SK-MEL-5 (cell line): ENCODE measurements around the gene HIGD2A. TPM values are rescaled to one million over a fixed set of nuclear protein-coding genes. Genes with fewer than 3 reads are reported as not detected.

Source experiments
- DNase-seq: peaks from one replicate; pipeline ENCODE4 v3.0.0-alpha.2; 2016; ENCODE audit warnings: low read depth, low spot score
- in situ Hi-C: cut with HindIII; loops from 2 replicates; pipeline ENCODE4 v1.10.0; 2016; ENCODE audit warnings: low sequenced_read_pairs, high pct_unique_total_duplicates, low pct_unique_long_range_greater_than_20kb
- polyA plus RNA-seq, 2 experiments: library from polyadenylated mRNA; depleted of rRNA; stranded (reverse); fragments of >200 nt; gene quantifications; 2 replicates each; pipeline ENCODE4 v1.2.3, GENCODE V29; 2015
- total RNA-seq: library from RNA; depleted of rRNA; stranded (reverse); fragments of >200 nt; shearing (Covaris generic); gene quantifications from 2 replicates; pipeline ENCODE4 v1.2.3, GENCODE V29; 2014; rRNA removed

Gene HIGD2A, protein sequence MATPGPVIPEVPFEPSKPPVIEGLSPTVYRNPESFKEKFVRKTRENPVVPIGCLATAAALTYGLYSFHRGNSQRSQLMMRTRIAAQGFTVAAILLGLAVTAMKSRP
- total RNA-seq: 210 and 216 TPM in 2 replicates
- polyA plus RNA-seq (2015; cell fraction: cytosol; rRNA removed): 227 and 259 TPM in 2 replicates
- polyA plus RNA-seq (2015; cell fraction: nucleus; rRNA removed): 28.6 and 35.7 TPM in 2 replicates

DNA sequence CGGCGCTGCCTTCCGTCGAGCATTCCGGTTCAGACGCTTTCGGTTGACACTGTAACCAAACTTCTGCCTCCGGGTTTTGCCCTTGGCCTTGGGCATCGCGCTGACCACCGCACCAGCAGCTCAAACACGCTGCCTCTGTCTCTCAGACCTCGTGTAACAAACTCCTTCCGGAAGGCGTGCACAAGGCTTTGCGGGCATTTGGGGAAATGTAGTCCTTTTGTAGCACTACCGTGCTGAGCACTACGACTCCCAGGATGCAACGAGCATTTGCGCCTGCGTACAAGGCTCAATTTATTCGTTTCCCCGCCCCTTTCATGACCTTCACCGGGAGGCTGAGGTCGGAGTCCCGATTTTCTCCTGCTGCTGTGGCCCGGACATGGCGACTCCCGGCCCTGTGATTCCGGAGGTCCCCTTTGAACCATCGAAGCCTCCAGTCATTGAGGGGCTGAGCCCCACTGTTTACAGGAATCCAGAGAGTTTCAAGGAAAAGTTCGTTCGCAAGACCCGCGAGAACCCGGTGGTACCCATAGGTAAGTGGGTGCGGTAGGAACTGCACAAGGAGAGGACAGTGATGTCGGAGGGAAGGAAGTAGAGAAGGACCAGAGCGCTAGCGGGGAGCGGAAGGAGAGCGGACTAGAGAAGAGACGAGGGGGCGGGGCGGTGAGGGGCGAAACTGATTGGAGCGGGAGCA is at the start of gene HIGD2A, which contains the start of gene NOP16:
Gene HIGD2A, plus strand, starts transcription at position 308 of the 691 bp plus-strand sequence. Its CDS starts 69 bp downstream, at position 377.
Gene NOP16, minus strand, starts transcription at position 155 of the 691 bp plus-strand sequence. Its CDS starts 59 bp downstream, at position 96.
- peak; percentile 98 for DNase-seq
- in situ Hi-C loops: no loop called here

DNA sequence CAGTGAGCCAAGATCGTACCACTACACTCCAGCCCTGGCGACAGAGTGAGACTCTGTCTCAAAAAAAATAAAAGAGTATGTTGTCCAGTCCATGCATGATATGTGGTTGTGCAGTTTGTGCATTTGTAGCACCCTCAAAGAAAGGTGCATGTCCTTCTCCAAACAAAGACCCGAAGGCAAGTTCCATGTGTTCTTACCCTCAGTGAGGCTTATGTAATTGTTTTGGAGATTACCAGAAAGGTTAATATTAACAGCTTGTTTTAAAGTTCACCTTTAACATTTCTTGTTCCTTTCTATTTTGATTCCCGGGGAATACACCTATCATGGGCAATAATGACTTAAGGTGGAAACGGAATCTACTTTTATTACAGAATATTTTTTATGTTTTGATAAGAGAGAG is 49.2 kb upstream of the HIGD2A start:
- in situ Hi-C loops: no loop called here
- DNase-seq: no peak

DNA sequence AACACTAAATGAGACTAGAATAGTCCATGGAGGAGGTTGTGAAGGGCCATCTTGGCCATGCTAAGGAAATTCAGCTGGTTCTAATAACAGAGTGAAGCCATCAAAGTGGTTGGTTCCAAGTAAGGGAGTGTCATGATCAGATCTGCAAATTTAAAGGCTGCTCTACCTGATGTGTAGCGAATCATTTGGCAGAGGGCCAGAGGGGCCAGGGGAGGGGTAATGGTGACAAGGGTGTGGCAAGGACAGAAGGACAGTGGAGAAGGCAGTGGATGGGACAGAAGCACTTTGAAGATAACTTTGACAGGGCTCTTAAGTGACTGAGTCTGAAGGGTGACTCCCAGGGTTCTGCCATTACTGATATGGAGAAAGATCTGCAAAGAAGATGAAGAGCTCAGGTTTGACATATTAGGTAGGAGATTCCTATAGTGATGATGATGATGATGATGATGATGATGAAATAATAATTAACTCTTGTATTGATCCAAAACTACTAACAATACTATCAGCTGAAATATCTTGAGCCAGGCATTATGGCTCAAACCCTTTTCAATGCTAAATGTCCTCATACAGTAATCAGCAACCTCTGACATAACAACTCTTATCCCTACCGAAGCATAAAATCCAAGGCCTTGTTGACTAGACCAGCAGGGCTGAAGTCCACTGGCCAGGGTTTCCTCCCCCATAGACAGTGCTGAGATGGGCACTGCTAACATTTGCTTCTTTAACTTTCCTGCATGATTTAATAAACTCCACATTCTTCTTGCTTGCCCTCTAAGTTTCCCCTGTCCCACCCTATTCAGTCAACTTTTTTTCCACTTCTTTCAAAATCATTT is 47.0 kb upstream of the HIGD2A start:
- in situ Hi-C loops: no loop called here
- DNase-seq: no peak

DNA sequence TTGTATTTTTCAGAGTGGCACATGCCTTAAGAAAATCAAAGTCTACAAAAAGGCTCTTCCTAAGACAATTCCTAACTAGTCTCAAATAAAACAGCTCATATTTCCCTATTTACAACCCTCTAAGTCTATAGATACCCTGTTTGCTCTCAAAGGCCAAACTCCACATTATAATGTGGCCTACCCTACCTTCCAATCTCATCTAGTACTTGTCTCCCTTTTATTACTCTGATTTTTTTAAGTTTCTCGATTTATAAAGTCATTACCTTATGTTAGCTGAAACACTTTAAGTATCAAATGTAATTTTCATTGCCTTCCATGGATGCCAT is 46.4 kb upstream of the HIGD2A start:
- DNase-seq: no peak
- in situ Hi-C loops: no loop called here

DNA sequence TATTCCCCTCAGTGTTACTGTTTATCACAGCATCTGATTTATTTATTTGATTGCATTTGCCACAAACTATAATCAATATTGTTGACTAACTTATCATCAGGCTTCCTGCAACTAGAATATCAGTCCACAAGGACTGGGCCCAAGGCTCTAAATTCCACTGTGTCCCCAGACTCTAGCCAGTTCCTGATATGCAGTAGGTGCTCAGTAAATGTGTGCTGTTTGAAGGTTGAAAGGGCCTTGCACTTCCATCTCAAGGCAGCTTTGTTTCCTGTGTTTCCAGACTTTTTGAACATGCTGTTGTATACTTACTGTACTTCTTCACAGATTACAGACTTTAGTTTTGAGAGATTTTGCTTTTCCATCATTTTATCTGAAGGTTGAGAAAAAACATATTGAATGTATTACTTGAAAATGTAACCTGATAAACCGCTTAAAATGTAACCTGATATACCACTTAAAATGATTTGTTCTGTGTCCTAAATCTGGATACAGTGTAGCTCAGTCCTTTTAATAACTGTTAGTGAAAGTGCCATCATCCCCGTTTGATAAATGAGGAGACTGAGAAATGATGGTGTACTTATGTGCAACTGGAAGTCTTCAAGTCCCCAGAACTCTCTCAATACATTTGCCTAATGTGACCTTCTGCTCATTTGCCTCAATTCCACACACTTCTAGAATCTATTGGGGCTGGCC is 45.6 kb upstream of the HIGD2A start:
- DNase-seq: no peak
- in situ Hi-C loops: no loop called here

DNA sequence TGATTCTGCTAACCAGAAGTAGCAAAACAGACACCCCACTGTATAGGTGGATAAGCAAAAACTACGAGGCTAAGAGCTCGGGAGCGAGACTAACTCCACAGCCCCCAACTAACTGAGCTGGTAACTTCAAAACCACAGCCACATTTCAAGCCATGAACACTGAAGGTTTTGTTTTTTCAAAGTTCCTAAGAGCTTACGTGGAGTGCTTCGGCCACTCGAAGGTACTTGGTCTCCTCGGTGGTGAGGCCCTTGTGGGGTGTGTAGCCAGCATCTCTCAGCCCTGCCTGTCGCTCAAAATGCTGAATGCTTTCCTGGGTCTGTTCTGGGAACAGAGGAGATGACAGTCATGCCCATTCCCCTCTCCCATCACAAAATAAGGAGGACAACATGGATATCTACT is 38.1 kb upstream of the HIGD2A start:
- DNase-seq: no peak
- in situ Hi-C loops: no loop called here

DNA sequence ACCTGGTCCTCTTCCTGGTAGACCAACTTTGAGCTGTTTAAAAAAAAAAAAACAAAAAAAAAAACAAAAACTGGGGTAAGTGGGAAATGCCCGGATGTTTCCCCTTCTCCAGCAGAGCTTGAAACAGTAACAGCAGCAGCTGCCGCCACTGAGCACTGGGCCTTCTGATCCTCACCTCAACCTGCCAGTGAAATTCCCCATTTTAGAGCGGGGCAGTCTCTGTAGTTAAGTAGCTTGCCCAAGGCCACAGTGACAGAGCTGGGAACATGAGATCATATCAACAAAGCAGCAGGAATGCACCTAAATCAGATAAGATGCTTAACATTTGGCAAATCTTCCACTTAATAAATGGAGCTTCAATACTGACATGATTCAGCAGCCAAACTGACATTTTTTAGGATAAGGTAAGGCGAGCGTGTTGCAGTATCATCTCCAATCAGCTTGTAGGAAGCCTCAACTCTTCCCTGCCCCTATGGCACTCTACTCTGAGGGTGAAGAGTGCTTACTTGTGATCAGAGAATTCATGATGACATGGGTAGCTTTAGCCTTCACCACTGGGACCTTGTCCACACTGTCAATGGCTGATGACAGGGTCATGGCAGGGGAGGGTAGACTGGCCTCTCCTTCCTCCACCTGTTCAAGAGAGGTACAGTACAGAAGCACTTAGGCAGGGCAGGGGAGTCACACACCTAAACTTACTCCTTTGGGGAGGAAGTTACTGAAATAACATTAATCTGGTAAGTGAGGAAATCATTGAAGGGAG is 36.3 kb upstream of the HIGD2A start:
- DNase-seq: no peak
- in situ Hi-C loops: no loop called here

DNA sequence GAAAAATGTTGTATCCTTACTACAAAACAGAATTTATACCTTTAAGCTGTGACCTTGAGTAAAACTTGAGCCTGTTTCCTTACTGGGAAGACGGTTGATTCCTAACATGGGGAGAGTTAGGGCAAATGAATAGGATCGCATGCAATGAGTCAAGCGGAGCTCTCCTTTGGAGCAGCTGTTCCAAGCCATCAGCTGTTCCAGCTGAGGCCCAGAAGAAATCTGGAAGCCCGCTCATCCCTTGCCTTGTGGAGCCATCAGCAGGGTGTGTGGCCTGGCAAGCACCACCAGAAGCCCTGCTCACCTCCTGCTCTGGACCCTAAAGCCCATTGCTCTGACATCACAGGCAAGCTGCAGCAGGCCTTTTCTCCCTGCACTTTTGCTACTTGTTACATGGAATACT is 35.0 kb upstream of the HIGD2A start:
- in situ Hi-C loops: no loop called here
- DNase-seq: no peak

DNA sequence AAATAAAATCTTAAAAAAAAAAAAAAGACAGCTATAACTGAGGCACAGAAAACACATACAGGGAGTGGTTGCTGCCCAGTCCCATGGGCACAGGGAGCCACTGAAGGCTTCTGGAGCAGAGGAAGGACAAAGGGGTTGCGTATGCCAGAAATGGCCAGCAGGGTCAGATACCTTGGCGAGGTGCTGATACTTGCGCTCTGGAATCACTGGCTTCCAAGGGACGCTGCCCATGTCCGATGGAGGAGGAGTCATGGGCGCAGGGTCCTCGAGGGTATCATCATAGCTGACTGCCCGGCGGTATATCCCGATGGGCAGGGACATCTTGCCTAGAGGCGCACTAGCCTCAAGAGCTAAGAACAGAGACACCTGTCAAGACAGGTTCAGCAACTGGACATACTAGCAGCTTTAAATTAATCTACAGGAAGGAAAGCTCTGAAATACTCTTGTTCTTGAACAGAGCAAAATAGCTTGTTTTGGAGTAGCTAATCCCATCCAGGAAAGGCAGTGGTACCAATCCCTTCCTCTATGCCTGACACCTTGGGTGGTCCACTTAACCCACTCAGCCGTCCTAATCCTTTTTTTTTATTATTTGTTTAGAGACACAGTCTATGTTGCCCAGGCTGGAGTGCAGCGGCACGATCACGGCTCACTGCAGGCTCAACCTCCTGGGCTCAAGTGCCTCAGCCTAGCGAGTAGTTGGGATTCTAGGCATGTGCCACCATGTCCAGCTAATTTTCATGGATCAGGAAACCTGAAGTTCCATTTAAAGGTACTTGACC is 33.0 kb upstream of the HIGD2A start:
- in situ Hi-C loops: no loop called here
- no peak for DNase-seq

DNA sequence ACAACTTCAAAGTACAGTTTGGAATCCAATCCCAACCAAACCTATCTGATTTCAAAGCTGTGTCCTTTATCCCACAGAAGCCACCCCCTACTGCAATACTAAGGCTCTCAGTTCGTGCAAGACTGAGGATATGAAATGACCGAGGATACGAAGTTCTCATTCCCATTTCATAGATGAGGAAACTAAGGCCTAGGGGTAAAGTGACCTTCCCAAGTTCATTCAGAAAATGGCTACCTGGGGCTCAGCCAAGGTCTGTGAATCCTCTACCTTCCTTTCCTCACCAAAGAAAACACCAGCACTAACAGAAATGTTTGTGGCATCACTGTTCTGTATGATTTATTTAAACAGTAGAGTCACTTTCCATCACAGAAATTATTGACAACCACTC is 32.4 kb upstream of the HIGD2A start:
- in situ Hi-C loops: no loop called here
- DNase-seq: no peak

DNA sequence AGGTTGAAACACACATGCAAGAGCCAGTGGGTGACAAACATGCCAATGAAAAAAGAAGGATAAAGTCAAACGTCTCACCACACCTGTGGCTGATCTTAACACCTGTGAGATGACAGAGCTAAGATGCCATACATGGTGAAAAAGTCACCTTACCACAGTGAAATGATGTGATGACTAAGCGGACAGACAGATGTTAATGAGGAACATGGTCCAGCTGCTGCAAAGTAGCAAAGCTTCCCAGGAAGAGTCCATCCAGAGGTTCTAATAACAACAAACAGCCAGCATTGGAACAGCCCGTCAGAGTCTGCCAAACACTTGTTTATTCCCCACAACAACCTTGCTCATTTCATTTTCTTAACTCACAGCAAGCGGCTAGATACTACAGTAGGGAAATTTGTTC is 28.9 kb upstream of the HIGD2A start:
- in situ Hi-C loops: no loop called here
- no peak for DNase-seq

DNA sequence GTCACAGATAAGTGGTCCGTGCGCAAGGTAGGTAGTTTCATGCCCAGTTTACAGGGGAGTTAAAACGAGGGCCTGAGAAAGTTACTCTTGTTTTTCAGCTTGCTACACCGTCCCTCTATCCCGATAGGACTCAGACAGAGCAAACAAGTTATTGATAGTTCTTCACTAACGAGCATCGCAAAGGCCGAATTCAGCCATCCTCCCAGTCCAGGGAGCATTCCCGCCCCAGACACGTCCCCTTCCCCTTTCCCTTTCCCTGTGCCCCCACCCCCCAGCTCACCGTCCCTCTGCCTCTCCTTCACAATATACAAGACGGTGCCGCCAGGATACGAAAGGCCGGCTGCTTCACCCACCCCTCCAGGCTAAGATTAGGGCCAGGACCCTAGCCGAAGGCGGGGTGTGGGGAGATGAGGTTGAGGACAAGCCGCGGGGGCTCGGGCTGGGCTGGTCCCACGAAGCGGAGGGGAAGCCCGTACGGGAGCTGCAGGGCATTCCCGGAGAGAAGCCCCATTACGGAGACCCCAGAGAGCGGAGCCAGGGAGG is 27.6 kb upstream of the HIGD2A start:
- DNase-seq: peak; percentile 10

DNA sequence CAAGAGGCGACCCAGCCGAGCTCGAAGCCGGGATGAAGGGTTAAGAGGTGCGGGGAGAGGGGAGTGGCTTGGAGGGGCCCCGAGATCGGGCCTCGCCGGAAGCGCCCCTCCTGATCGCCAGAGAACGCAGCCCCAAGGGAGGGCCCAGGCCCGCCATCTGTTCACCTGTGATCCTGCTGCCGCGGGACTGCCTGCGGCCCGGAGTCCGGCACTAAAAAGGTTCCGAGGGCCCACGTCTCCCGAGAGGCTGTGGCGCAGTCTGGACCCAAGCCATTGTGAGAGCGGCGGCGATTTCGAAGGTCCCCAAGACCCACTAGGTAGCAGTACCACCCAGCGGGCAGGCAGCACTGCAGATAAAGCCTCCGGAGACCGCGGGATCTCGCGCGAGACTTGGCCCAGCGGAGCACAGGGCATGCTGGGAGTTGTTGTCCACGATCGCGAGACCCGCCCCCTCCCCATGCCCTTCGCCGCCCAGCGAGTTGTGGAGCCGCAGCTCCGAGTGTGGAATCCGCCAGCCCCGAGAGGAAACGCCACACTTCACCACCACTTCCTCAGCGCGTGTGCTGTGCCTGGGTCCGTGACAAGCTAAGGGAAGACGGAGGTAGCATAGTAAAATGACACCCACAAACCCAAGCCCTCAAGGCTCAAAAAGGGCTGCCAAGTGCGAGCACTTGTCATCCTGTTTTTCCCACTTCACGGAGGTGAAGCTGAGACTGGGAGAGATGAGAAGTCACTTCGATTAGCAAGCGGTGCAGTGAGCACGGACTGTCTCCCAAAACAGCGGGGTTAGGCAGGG is 26.9 kb upstream of the HIGD2A start, which contains the start of gene KIAA1191:
Gene KIAA1191, minus strand, starts transcription at position 328 of the 796 bp plus-strand sequence. CDS start 2,256 bp downstream, outside the sequence.
- in situ Hi-C loops: no loop called here

More for the DNA sequence above, 27.6 kb upstream of the HIGD2A start:
- in situ Hi-C loops: no loop called here

DNA sequence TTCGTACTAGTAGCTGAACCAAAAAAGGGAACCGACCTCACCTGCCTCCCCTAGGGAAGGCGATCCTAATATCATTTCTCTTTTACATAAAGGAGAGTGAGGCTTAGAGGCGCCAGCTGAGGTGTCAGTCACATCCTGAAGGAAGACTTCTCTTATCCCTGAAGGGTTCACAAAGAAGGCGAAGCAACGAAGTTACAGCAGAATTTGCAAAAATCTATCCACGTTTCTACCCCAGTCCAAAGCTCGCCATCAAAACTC is 26.4 kb upstream of the HIGD2A start:
- DNase-seq: no peak
- in situ Hi-C loops: no loop called here

More for the DNA sequence above, 26.9 kb upstream of the HIGD2A start, which contains the start of gene KIAA1191:
- DNase-seq: peak; percentile 86

DNA sequence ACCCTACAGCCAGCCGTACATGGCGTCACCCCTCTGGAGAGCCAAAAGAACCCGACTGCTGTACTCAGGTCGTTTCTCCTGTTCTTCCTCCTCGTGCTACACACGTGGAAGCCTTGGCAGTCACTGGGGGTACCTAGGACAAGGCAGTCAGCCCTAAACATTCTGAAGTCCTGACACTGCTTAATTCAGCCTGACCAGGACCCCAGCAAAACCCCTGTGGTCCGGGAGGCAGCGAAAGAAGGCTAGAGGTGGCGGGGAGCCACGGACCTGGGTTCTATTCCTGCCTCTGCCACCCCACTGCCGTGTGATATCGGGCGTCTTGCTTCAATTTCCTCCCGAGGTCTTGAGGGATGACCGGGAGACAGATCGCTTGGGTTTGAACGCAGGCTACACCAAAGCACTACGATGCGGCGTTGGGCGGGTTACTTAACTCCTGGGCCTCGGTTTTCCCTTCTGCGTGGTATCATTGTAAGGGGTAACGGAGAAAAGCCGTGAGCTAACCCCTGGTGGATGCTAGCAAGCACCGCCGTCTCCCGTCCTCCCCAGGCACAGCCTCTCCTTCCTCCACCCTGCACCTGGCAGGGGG is 23.7 kb upstream of the HIGD2A start:
- in situ Hi-C loops: no loop called here
- no peak for DNase-seq
